HCEC 1CT (cell line): ENCODE measurements around the gene PFKL.

Source experiments
- DNase-seq: peaks from one replicate; pipeline ENCODE4 v3.0.0-alpha.2; 2017

PFKL gene

DNA sequence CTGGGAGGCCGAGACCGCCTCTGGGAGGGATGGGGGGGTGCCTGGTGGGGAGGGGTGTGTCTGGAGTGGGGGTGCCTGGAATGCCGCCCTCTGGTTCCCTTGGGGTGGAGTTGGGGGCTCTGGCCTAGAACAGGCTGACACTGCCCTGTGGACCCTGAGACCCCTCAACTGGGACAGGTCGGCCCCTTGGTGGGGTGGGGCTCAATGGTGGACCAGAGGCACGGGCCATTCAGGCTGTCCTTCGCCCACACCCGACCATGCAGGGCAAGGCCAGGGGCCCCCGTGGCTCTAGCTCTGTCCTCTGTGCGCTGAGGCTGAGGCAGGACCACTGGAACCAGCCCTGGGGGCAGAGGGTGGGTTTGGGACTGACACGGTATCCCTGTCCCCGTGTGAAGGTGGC lies 14.7 kb downstream of the PFKL start:
- no peak for DNase-seq

DNA sequence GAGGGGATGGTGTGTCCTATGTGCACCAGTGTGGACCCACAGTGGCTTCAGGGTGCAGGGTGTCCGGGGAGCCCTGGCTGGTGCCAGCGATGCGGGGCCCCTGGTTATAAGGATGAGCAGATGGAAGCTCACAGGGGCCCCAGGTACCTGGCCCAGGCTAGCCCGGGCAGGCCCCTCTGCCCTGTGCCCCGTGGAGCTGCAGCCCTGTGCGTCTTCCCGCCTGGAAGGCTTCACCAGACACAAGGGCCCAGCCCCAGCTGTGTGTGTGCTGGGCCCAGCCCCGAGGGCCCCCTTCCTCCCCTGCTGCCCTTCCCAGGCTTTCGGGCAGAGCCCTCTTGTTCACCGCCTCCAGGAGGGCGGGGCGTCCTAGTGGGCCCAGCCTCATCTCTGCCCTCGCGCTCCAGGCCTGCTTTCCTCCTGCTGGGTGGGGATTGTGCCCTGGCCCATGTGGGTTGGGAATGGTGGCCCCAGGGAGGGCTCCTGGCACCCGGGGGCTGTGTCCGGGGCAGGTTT lies 15.9 kb downstream of the PFKL start:
- DNase-seq = no peak

DNA sequence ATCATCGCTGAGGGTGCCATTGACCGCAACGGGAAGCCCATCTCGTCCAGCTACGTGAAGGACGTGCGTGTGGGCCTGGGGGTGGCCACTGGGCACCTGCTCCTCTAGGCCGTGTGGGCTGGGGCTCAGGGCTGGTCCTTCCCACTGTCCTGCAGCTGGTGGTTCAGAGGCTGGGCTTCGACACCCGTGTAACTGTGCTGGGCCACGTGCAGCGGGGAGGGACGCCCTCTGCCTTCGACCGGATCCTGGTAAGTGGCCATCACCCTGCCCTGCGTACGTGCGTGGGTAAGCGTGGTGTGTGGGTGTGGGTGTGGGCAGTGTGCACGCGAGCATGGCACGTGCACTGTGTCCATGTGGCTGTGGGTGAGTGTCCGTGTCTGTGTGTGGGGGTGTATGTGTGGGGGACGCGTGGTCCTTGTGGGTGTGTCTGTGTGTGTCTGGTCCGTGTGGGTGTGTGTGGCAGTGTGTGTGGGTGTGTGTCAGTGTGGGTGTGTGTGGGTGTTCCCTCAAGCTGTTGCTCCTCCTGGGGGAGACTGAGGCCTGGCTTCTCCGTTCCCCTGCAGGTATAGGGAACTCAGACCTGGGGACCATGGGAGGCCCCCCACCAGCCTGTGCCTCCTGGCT lies 16.5 kb downstream of the PFKL start:
- DNase-seq = no peak

DNA sequence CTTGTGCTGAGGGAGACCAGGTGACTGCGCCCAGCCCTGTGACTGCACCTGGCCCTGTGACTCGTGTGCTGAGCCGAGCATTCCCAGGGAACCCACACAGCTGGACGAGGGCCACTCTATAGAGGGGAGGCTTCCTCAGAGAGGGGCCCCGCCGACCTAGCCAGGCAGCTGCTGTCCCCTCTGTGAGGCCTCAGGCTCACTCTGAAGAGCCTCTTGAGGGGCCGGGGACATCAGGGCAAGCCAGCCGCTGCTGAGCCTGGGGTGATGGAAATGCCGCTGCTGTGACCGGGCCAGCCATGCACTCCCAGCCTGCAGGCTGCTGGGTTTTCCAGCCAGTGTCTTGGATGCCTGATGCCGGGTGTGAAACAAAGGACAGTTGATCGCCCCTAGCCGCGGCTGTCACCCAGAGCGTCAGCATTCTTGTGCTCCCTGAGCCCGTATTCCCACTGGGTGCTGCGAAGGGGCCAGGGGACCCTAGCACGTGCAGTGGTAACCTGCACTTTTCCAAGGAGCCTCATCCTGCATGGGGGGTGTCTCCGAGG lies 17.5 kb downstream of the PFKL start:
- DNase-seq = no peak

DNA sequence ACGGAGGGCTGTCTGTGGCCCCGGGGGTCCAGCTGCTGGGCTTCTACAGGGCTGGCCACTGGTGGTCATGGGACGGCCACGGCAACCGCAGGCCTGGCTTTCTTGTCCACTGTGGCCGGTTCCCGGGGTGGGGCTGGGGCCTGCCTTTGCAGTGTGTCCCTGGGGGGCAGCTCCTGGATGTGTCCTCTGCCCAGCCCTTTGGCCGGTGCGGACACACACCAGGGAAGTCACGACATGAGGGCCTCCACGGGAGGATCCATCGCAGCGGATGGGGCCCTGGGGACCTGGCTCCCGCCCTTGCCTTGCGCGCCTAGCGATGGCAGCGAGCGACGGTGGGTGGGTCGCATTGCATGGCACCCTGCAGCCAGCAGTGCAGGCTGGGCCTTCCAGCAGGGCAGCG lies 18.0 kb downstream of the PFKL start:
- DNase-seq = no peak

DNA sequence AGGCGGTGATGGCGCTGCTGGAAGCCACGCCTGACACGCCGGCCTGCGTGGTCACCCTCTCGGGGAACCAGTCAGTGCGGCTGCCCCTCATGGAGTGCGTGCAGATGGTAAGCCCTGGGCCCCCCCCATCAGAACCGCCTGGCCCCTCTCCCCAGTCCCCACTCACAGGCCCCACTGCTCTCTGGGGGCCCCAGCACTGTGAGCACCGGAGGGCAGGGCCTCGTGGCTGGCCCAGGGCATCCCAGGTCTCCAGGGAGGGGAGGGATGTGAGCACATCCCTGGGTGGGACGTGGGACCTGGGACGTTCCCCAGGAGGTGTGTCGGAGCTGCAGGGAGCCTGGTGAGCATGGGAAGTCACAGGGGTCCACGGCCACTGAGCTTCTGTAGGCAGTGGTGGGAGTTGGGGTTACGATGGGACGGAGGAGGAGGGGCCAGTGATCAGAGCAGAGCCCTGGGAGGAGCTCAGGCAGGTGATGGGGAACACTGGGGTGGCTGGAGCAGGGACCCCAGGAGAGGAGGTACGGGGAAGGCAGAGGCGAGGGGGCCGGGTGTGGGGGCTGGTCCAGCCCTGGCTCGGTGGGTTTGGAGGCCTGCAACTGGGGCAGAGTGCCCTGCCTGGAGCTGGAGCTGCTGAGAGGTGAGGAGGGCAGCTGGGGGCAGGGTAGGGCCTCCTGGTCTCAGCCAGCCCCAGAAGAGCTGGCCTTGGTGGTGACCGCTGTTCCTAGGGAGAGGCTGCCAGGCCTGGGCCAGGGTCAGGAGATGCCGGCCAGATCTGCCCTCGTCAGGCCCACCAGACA lies 18.8 kb downstream of the PFKL start:
- DNase-seq = no peak

DNA sequence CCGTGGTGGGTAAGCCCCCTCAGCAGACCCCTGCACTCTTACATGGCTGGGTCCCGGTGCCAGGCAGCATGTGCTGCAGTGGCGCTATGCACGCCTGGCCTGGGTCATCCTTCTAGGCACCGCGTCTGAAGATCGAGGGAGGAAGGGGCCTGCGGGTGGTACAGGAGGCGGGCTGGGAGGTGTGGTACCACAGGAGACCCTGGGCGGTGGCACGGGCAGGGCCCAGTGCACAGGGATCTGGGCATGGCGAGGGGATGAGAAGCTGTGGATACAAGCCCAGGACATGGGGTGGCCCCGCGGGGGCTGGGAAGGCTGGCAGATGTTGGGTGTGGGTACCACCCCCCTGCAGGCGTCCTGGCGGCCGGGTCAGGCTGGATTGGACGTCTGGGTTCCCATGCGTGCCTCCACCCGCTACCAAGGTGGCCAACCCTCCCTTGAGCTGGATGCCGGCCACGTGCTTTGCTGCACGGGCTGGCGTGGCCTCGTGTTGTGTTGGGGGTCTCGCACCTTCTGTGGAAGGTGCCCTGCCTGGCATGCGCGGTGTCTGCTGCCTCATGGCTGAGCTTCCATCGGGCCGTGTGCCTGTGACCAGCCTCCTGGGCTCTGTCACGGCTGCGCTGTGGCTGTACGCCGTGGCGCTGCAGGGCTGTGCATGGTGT lies 19.7 kb downstream of the PFKL start:
- no peak for DNase-seq

DNA sequence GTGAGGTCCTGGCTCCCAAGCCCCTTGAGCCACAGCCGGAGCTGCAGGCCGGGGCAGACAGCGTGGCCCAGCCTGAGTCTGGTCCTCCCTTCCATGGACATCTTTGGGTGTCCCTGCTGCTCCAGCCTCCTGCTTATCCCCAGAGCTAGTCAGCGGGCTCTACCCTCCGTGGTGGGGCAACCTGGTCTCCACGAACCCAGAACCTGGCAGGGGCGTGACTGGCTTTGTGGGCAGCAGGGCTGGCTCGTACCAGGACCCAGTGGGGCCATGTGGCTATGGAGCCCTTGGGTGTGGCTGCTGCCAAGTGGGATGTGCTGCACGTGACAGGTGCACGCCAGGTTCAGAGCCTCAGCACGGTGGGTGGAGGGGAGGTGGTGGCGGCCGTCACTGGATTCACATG lies 21.0 kb downstream of the PFKL start:
- DNase-seq = no peak

DNA sequence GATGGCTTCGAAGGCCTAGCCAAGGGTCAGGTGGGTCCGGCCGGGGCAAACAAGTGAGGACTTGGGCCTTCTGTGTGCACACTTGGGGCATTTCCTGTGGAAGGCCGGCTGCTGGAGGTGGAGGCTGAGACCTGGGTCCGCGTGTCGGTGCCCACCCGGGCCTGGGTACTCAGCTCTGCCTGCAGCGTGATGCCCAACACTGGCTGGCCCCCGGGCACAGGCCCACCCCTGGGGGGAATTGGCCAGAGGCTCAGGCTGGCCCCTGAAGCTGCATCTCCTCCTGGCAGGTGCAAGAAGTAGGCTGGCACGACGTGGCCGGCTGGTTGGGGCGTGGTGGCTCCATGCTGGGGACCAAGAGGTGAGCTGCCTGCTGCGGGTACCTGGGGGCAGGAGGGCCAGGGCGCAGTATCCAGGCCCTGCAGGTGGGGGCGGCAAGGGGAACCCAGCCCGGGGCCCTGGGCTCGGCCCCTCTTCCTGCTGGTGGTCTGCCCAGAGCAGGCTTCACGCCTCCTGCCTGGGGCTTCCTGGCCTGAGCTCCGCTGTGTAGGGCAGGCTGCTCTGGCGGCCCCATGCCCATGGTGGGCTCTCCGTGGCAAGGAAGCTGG lies 22.1 kb downstream of the PFKL start:
- DNase-seq = no peak

DNA sequence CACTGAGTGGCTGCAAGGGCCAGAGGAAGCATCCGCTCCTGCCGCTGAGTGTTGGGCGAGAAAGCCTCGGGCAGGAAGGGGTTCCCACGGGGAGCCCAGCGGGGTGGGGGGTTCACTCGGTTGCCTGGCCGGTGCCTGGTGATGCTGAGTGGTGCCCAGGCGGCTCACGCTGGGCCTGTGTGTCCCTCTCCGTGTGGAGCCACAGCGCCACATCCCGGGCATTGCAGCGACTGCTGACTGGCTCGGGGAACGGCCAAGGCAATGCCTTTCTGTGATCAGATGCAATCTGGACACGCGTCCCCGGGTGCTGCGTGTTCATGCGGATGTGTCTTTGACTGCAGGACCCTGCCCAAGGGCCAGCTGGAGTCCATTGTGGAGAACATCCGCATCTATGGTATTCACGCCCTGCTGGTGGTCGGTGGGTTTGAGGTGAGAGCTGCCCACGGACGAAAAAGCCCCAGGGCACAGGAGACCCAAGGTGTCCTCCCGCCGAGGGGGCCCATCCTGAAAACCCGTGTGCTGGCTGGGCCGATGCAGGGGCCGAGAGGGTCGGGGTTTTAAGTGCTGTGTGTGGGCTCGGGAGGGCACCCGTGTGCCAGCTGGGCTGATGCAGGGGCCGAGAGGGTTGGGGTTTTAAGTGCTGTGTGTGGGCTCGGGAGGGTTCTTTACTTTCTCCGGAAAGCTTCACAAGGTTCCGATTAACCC lies 22.9 kb downstream of the PFKL start:
- no peak for DNase-seq

DNA sequence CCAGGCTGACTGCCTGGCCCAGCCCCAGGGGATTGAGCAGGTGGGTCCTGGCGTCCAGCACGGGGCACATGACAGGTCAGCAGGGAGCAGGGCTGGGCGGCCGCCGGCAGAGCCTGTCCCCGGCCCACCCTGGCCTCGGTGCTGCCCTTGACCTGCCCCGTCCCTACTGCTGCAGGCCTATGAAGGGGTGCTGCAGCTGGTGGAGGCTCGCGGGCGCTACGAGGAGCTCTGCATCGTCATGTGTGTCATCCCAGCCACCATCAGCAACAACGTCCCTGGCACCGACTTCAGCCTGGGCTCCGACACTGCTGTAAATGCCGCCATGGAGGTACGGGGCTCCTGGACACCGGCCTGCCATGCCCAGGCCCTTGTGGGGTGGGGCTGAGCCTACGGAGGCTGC lies 23.7 kb downstream of the PFKL start:
- DNase-seq = no peak

DNA sequence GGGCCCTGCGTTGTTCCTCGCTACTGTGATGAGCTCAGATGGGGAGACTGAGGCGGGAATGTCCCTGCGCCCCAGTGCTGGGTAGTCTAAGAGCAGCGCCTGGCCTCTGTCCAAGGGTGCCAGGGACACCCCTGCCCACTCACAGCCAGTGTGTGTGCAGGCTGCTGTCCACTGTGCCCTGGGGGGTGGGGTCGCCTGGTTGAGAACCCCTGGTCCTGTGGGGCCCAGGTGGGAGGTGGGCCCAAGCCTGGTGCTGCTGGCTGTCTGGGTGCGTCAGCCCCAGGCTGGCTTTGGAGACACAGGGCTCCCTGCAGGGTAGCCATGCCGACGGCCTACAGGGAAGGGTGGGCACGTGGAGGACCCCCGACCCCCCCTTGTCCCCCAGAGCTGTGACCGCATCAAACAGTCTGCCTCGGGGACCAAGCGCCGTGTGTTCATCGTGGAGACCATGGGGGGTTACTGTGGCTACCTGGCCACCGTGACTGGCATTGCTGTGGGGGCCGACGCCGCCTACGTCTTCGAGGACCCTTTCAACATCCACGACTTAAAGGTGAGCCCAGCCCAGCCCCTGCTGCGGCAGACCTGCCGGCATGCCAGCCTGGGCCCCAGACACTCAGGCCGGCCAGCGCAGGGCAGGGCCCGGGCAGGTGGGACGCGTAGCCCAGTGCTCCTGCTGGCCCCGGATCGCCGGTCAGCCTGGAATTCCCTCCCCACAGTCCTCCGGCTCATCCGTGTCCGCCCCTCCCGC lies 24.4 kb downstream of the PFKL start:
- DNase-seq = no peak

DNA sequence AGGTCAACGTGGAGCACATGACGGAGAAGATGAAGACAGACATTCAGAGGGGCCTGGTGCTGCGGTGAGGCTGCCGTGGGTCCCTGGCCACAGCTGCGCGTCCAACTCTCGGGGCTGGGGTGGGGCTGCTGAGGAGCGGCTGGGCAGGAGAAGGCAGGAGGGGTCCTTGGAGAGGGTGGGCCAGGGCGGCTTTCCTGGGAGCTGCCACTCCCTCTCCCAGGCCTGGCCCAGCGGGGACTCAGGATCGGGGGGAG lies 24.9 kb downstream of the PFKL start:
- no peak for DNase-seq

DNA sequence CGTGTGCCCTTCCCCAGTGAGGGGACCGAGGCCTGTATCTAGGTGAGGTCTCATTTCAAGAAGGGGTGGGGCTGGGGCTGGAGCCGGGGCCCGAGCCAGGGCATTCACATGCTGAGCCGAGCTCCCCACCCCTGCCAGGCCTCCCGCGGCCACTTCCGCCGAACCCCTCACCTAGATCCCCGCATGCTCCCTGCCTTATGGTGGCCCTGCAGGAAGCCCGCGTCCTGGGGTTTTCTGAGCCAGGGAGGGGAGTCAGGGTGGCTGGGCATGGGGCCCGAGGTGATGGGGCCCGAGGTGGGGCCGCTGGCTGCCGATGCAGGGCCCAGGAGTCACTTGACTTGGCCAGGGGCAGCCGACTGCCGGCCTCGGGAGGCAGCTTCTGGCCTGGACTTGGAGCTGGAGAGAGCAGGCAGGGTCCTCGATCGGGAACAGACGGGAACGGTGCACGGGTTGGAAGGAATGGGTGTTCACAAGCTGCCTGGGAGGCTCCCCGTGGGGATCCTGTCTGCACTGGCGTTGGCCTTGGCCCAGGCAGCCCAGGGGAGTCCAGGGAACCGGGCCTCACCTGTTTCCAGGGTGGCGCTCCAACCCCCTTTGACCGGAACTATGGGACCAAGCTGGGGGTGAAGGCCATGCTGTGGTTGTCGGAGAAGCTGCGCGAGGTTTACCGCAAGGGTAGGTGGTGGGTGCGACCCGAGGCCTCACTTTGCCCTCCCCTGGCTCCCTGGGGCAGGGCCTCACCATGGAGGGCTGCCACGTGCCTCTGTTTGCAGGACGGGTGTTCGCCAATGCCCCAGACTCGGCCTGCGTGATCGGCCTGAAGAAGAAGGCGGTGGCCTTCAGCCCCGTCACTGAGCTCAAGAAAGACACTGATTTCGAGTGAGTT lies 25.8 kb downstream of the PFKL start:
- DNase-seq = no peak

DNA sequence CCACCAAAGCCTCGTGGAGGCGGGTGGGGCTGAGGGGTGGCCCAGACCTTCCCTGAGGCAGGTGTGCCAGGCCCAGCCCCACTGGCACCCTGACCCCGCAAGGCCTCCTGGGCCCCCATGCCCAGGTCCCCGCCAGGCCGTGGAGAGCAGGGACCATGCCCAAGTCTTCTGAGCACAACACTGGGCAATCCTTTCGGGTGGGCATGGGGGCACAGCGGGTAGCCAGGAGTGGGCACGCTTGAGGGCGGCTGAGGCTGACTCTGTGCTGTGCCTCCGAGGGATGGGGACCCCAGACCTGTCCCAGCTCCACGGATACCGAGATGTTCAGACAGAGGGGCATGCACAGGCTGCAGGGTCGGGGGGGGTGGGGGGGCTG lies 26.4 kb downstream of the PFKL start:
- no peak for DNase-seq

DNA sequence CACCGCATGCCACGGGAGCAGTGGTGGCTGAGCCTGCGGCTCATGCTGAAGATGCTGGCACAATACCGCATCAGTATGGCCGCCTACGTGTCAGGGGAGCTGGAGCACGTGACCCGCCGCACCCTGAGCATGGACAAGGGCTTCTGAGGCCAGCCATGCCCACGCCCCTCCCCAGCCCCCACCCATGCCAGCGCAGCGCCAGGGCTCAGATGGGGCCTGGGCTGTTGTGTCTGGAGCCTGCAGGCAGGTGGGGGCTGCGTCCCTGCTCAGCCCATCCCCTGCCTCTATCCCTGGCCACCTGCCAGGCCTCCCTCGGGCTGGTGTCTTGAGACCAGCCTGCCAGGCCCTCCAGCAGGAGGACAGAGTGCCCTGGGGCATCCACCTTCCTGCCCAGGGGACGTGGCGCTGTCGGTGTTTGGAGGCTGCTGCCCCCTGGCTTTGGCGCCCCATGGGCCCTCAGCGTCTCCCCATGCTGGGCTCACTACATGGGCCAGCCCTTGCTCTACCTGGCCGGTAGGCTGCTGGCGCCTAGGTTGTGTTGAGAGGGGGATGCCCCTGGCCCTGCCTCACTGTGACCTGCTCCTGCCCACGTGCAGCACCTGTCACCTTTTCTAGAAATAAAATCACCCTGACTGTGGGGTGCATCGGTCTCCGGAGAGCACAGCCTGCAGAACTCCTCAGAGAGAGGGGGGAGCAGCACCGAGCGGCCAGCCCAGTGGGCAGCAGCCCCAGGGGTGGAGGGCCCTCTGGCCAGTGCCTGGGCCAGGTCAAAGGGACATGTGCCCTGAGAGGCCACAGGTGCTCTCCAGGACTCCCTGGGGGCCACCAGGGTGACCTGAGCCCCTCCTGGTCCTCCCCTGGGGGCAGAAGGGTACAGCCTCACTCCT lies 27.1 kb downstream of the PFKL start:
- no peak for DNase-seq

DNA sequence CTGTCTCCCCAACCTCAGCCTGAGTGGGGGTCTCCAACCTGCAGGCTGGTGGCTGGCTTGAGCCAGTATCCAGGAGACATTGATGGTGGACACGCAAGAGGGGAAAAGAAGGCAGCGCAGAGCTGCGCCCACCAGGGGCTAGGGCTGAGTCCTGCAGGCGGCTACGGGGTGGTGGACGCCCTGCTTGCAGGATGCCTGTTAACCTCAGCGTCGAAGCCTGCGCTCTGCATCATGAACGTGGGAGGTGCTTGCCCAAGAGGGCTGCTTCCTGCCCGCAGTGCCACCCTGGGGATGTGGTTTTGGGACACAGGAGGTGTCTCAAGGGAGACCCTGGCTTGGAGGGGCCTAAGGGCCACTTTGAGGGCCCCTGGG lies 27.7 kb downstream of the PFKL start:
- DNase-seq = no peak

DNA sequence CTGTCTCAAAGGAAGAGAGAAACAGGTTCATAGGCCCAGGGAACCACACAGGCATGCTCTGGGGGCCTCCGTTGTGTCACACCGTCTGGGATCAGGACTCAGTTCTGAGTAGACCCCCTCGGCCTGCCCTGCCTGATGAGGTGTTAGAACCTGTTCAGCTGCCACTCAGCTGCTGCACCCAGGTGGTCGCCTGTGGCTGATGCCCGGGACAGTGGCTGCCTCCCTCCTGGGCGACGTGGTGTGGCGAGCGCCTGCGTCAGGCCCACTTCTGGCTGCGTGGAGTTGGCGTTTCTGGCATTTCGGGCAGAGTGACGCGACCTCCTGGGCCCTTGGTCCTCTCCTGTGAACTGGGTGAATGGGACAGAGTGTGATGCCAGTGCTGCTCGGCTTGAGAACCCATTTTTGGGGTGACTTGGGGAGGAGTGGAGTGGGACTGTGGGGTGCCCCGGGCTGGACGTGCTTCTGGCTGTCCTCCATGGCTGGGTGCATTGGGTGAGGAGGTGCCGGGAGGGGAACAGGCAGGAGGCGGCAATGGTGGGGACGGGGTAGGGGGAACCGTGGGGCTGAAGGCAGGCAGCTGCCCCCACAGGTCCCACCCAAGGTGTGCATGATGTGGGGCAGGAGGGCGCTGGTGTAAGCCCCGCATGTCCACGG lies 28.5 kb downstream of the PFKL start:
- no peak for DNase-seq

DNA sequence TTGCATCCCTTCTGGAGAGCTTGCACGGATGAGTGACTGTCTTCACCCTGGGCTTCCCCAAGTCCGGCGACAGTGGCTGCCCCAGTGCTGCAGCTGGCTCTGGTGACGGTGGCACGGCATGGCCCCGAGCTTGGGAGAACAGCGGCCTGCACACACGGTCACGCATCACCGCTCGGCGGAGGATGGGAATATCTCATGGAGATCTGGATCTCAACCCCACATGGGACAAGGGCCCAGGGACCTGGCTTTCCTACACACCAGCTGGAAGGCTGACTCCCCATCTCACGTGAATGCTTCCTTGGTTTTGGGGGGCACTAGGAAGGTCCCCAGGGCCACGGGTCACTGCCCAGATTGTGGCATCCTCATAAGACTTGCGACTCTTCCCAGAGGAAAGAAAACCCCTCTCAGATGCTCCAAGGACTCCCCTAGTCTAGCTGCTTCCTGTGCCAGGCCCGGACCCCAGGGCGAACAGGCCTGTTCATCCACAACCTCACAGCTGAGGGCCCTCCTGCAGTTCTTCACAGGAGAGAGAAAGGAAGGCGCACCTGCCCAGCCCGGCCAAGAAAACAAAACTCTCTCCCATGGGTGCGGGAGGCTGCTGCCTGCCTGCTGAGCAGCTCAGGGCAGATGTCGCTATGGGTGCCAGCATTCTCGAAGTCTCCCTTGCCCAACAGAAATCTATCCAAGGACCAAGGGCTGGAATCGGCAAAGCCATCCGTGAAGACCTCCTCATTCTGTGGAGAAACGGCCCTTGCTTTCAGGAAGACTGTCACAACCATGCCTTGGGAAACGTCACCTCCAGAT lies 29.4 kb downstream of the PFKL start:
- DNase-seq = no peak
